ENCODE data around the gene POLR3A. TPM values are rescaled to one million over a fixed set of nuclear protein-coding genes. Genes with fewer than 3 reads are reported as not detected.

POLR3A gene
- polyA plus RNA-seq, 1 donor from 2014 or later = 15.6 TPM

DNA sequence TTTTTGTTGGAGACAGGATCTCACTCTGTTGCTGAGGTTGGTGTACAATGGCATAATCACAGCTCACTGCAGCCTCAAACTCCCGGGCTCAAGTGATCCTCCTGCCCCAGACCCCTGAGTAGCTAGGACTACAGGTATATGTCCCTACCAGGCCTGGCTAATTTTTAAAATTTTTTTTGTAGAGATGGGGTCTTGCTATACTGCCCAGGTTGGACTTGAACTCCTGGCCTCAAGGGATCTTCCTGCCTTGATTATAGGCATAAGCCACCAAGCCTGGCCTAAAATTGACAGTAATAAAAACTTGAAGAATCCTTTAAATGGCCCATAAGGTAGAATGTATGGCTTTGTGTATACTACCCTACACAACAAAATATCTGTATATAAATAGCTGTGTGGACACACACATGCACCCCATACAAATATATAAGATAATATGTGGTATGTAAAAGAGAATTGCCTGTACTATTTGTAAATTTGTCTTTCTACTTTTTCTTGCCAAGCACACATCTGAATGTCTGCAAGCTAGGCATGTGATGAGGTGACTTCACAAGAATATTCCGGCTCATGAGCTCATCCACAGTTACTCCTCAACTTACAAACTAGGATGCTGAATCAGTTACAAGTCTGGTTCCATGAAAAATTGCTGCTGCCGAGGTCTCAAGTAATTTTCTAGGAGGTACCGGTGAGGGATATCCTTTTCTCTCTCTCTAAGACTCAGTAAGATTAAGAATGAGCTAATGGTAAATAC is 26.6 kb downstream of the POLR3A start:
- Histone ChIP-seq H3K36me3 (ENCODE audit: insufficient read depth, low read length) (peaks cover 8% of the 10 kb centered on the region), H3K9me3 (ENCODE audit: low read length) (no peaks in the 10 kb centered on the region), H3F3A (ENCODE audit: insufficient read depth, low read length, poor library complexity, severe bottlenecking) (no peaks in the 10 kb centered on the region), H3K9ac (ENCODE audit: low read length) (no peak overlapping the region), H4K20me1 (ENCODE audit: insufficient read depth) (no peaks in the 10 kb centered on the region), H3K4me3 (ENCODE audit: low read length) (no peak overlapping the region), H3K4me2 (ENCODE audit: low read length) (no peak overlapping the region), H3K79me2 (replicated peaks; ENCODE audit: insufficient read depth, low read length) (no peaks in the 10 kb centered on the region), H3K9me2 (ENCODE audit: insufficient read depth, low read length) (no peaks in the 10 kb centered on the region), H3K27ac (ENCODE audit: low read length) (no peak overlapping the region), H2AFZ (ENCODE audit: low read depth, low read length) (no peak overlapping the region), H3K27me3 (ENCODE audit: insufficient read depth, low read depth, low read length) (no peaks in the 10 kb centered on the region)
- TF ChIP-seq EZH2 (IDR thresholded peaks at IDR 0.05; ENCODE audit: borderline replicate concordance, insufficient read depth, low read length, poor library complexity, severe bottlenecking) = no peak

DNA sequence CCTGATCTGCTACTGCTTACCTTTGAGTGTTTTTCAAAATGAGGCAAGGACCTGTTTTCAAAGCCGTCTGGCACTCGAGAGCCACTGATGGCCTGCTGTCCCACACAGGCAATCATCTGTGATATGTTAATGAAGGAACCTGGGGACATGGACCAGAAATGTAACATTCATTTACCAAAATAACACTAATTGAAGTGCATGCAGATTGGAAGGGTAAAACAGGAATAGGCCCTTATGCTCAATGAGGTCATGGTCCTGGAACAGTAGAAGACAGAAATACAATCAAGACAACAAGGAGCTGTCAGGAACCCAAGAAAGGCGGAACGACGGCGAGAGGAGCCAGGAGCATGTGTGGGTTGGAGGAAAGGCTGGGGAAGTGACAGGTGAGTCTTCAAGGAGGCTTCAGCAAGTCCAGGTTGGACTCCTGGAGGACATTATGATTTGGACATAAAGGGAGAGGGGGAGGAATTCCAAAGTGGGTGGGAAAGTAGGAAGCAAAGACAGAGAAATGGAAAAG is 28.3 kb downstream of the POLR3A start:
- H3K36me3 ChIP-seq (ENCODE audit: insufficient read depth, low read length) = peaks cover 8% of the 10 kb centered on the region
- no peak for TF ChIP-seq SMC3 (conservative IDR thresholded peaks at IDR 0.05; ENCODE audit: poor library complexity)
- TF ChIP-seq POLR2AphosphoS5 (IDR thresholded peaks at IDR 0.05) = no peak
- no peak for TF ChIP-seq TAF1 (IDR thresholded peaks at IDR 0.05; ENCODE audit: low read depth)
- TF ChIP-seq EP300 (conservative IDR thresholded peaks at IDR 0.05; ENCODE audit: poor library complexity, severe bottlenecking) = no peak
- no peak for TF ChIP-seq RAD21 (conservative IDR thresholded peaks at IDR 0.05)
- TF ChIP-seq EZH2 (IDR thresholded peaks at IDR 0.05; ENCODE audit: borderline replicate concordance, insufficient read depth, low read length, poor library complexity, severe bottlenecking) = no peak
- TF ChIP-seq MXI1 (conservative IDR thresholded peaks at IDR 0.05; ENCODE audit: poor library complexity, severe bottlenecking) = no peak
- TF ChIP-seq, protein P1, sequence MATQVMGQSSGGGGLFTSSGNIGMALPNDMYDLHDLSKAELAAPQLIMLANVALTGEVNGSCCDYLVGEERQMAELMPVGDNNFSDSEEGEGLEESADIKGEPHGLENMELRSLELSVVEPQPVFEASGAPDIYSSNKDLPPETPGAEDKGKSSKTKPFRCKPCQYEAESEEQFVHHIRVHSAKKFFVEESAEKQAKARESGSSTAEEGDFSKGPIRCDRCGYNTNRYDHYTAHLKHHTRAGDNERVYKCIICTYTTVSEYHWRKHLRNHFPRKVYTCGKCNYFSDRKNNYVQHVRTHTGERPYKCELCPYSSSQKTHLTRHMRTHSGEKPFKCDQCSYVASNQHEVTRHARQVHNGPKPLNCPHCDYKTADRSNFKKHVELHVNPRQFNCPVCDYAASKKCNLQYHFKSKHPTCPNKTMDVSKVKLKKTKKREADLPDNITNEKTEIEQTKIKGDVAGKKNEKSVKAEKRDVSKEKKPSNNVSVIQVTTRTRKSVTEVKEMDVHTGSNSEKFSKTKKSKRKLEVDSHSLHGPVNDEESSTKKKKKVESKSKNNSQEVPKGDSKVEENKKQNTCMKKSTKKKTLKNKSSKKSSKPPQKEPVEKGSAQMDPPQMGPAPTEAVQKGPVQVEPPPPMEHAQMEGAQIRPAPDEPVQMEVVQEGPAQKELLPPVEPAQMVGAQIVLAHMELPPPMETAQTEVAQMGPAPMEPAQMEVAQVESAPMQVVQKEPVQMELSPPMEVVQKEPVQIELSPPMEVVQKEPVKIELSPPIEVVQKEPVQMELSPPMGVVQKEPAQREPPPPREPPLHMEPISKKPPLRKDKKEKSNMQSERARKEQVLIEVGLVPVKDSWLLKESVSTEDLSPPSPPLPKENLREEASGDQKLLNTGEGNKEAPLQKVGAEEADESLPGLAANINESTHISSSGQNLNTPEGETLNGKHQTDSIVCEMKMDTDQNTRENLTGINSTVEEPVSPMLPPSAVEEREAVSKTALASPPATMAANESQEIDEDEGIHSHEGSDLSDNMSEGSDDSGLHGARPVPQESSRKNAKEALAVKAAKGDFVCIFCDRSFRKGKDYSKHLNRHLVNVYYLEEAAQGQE (IDR thresholded peaks at IDR 0.05; ENCODE audit: borderline replicate concordance) = no peak
- TF ChIP-seq, protein P2, sequence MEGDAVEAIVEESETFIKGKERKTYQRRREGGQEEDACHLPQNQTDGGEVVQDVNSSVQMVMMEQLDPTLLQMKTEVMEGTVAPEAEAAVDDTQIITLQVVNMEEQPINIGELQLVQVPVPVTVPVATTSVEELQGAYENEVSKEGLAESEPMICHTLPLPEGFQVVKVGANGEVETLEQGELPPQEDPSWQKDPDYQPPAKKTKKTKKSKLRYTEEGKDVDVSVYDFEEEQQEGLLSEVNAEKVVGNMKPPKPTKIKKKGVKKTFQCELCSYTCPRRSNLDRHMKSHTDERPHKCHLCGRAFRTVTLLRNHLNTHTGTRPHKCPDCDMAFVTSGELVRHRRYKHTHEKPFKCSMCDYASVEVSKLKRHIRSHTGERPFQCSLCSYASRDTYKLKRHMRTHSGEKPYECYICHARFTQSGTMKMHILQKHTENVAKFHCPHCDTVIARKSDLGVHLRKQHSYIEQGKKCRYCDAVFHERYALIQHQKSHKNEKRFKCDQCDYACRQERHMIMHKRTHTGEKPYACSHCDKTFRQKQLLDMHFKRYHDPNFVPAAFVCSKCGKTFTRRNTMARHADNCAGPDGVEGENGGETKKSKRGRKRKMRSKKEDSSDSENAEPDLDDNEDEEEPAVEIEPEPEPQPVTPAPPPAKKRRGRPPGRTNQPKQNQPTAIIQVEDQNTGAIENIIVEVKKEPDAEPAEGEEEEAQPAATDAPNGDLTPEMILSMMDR (IDR thresholded peaks at IDR 0.05; ENCODE audit: poor library complexity, severe bottlenecking) = no peak
- no peak overlapping the region for H3K4me3 ChIP-seq (ENCODE audit: low read length)

More for the DNA sequence above, 28.3 kb downstream of the POLR3A start:
- Histone ChIP-seq H3K9me3 (ENCODE audit: low read length) (no peaks in the 10 kb centered on the region), H2AFZ (ENCODE audit: low read depth, low read length) (no peak overlapping the region), H3K9ac (ENCODE audit: low read length) (no peak overlapping the region), H3K4me2 (ENCODE audit: low read length) (no peak overlapping the region), H3K27me3 (ENCODE audit: insufficient read depth, low read depth, low read length) (no peaks in the 10 kb centered on the region), H3K27ac (ENCODE audit: low read length) (no peak overlapping the region), H3F3A (ENCODE audit: insufficient read depth, low read length, poor library complexity, severe bottlenecking) (no peaks in the 10 kb centered on the region), H3K9me2 (ENCODE audit: insufficient read depth, low read length) (no peaks in the 10 kb centered on the region), H4K20me1 (ENCODE audit: insufficient read depth) (no peaks in the 10 kb centered on the region), H3K79me2 (replicated peaks; ENCODE audit: insufficient read depth, low read length) (no peaks in the 10 kb centered on the region)

Measured in neural cell (in vitro differentiated cells).